K562 (cell line): ENCODE results near the gene GPR37L1. TPM values are rescaled to one million over a fixed set of nuclear protein-coding genes. Genes with fewer than 3 reads are reported as not detected.

ENCODE experiments used
- BRD4 ChIP-seq: fragments of 200-600 bp; sonication (generic); IDR thresholded peaks from 2 replicates; pipeline ENCODE4 v1.6.1; 2017; ENCODE audit warnings: inconsistent platforms
- BRF1 ChIP-seq: IDR thresholded peaks from 3 replicates; pipeline ENCODE4 v1.6.1; 2011; ENCODE audit warnings: borderline replicate concordance, mild to moderate bottlenecking; ENCODE audit not compliant: insufficient read length; ENCODE audit errors: extremely low read depth
- CBFA2T3 ChIP-seq: fragments of 450-650 bp; IDR thresholded peaks from 2 replicates; pipeline ENCODE4 v1.6.1; 2017
- CREBBP ChIP-seq: IDR thresholded peaks from one replicate; pipeline ENCODE4 v1.6.1; 2012; ENCODE audit warnings: low read depth, mild to moderate bottlenecking, control low read depth, inconsistent platforms, low read length
- DEAF1 ChIP-seq: fragments of 450-650 bp; formaldehyde crosslinking; IDR thresholded peaks from 2 replicates; pipeline ENCODE4 v1.4.0; 2020; ENCODE audit warnings: mild to moderate bottlenecking, moderate library complexity
- HIVEP1 ChIP-seq: fragments of 250-450 bp; sonication (Bioruptor Pico); IDR thresholded peaks from 2 replicates; pipeline ENCODE4 v1.4.0; 2020; ENCODE audit warnings: mild to moderate bottlenecking
- POLR3A ChIP-seq: IDR thresholded peaks from 2 replicates; pipeline ENCODE4 v1.6.1; 2011; ENCODE audit warnings: borderline replicate concordance, mild to moderate bottlenecking, moderate library complexity; ENCODE audit not compliant: insufficient read length, insufficient read depth; ENCODE audit errors: extremely low read depth
- RBM25 ChIP-seq: fragments of 200-400 bp; formaldehyde crosslinking; IDR thresholded peaks from 2 replicates; pipeline ENCODE4 v1.6.1; 2018; ENCODE audit warnings: low read length, low read depth, moderate library complexity; ENCODE audit not compliant: severe bottlenecking
- RREB1 ChIP-seq: fragments of 250-450 bp; sonication (Bioruptor Pico); IDR thresholded peaks from 2 replicates; pipeline ENCODE4 v1.4.0; 2020
- SRSF3 ChIP-seq: fragments of 200-400 bp; formaldehyde crosslinking; IDR thresholded peaks from 2 replicates; pipeline ENCODE4 v1.6.1; 2016; ENCODE audit warnings: mild to moderate bottlenecking, low read length, moderate library complexity; ENCODE audit not compliant: insufficient read depth
- THAP12 ChIP-seq: fragments of 250-450 bp; sonication (Bioruptor Pico); IDR thresholded peaks from 2 replicates; pipeline ENCODE4 v1.9.0; 2021; ENCODE audit warnings: mild to moderate bottlenecking, inconsistent platforms
- ZNF217 ChIP-seq: sonication (generic); formaldehyde crosslinking; IDR thresholded peaks from 2 replicates; pipeline ENCODE4 v1.8.0; 2022; ENCODE audit warnings: mild to moderate bottlenecking, missing genetic modification reagents
- ZNF431 ChIP-seq: sonication (generic); formaldehyde crosslinking; IDR thresholded peaks from 2 replicates; pipeline ENCODE4 v1.8.0; 2022; ENCODE audit warnings: mild to moderate bottlenecking, missing genetic modification reagents
- polyA plus RNA-seq, 8 experiments: library from polyadenylated mRNA; depleted of rRNA in 4 of 8; stranded (reverse) in 5 of 8; unstranded in 3 of 8; fragments of >200 nt; fragmentation: Nextera tagmentation in 2 of 8; fragmentation: Illumina TruSeq in 1 of 8; extraction: Ambion mirVana in 2 of 8; extraction: Trizol in 1 of 8; gene quantifications; 2 replicates each; pipeline versions ENCODE4 v1.2.1 to v1.2.3, GENCODE V29; 2011 to 2014; ENCODE audit warnings: inconsistent platforms in 1 of 8, missing spikeins in 1 of 8
- total RNA-seq, 7 experiments: library from RNA; depleted of rRNA in 6 of 7; stranded (reverse); fragments of >200 nt in 6 of 7; fragmentation: Illumina TruSeq in 2 of 7; extraction: Trizol in 2 of 7; gene quantifications; 2 replicates each; pipeline versions ENCODE4 v1.2.1 to v1.2.3, GENCODE V29; 2011 to 2021; ENCODE audit warnings: low replicate concordance in 1 of 7
- TF ChIP-seq, protein P1 (sequence below): fragments of 450-650 bp; formaldehyde crosslinking; IDR thresholded peaks from 2 replicates; pipeline ENCODE4 v1.4.0; 2022; ENCODE audit warnings: mild to moderate bottlenecking, moderate library complexity
- TF ChIP-seq, protein P2 (sequence below): fragments of 250-450 bp; sonication (Bioruptor Pico); IDR thresholded peaks from 2 replicates; pipeline ENCODE4 v1.4.0; 2020

GPR37L1 gene
- total and polyA plus RNA-seq, 9 of the 15 experiments (the other 6 are each of a cell fraction or from before 2014, with no cell fraction given), result not detected

DNA sequence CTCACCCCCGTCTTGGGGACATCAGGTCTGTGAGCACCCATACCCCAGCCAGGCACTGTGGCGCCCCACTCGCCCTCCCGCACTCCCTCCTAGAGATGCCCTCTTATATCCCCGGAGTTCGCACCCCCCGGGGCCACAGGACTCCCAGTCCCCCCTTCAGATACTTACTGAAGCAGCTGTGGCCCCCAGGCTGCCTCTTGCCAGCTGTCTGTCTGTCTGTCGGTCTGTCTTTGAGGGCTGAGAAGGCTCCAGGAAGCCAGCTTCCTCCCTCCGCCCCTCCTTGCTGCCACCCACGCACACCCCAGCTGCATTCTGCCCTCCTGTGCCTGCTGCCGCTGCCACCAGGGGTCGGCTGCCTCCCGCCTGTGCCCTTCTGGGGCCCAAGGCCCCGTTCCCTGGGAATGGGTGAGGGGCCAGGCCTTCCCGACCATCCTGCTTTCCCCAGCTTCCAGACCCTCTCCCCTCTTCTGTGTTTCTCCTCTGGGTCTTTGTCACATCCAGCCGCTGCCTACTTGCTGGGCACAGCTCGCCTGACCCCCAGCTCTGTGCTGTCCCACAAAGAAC lies 37.7 kb downstream of the GPR37L1 start, which contains the start of gene PTPN7 (continued):
- TF ChIP-seq SRSF3, result no peak
- TF ChIP-seq CREBBP, result no peak
- no peak for TF ChIP-seq BRF1
- no peak for TF ChIP-seq ZNF217 (CRISPR knock-in tag)
- TF ChIP-seq, protein P1, sequence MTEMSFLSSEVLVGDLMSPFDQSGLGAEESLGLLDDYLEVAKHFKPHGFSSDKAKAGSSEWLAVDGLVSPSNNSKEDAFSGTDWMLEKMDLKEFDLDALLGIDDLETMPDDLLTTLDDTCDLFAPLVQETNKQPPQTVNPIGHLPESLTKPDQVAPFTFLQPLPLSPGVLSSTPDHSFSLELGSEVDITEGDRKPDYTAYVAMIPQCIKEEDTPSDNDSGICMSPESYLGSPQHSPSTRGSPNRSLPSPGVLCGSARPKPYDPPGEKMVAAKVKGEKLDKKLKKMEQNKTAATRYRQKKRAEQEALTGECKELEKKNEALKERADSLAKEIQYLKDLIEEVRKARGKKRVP (CRISPR knock-in tag), result 0 out of 2 replicates have a peak, but pooled peaks have one; percentile 6
- no peak for TF ChIP-seq BRD4
- no peak for TF ChIP-seq DEAF1 (CRISPR knock-in tag)
- TF ChIP-seq, protein P2, sequence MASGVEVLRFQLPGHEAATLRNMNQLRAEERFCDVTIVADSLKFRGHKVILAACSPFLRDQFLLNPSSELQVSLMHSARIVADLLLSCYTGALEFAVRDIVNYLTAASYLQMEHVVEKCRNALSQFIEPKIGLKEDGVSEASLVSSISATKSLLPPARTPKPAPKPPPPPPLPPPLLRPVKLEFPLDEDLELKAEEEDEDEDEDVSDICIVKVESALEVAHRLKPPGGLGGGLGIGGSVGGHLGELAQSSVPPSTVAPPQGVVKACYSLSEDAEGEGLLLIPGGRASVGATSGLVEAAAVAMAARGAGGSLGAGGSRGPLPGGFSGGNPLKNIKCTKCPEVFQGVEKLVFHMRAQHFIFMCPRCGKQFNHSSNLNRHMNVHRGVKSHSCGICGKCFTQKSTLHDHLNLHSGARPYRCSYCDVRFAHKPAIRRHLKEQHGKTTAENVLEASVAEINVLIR, result no peak
- no peak for TF ChIP-seq ZNF431
- peak; percentile 48; the same call in 1 of the 2 replicates for TF ChIP-seq THAP12 (CRISPR knock-in tag)
- TF ChIP-seq POLR3A, result no peak
- TF ChIP-seq HIVEP1 (CRISPR knock-in tag), result no peak
- TF ChIP-seq RREB1 (CRISPR knock-in tag), result peak; percentile 72; the same call in 1 of the 2 replicates
- no peak for TF ChIP-seq CBFA2T3
- no peak for TF ChIP-seq RBM25
